AG10803 (cell line): ENCODE results near the gene SEMA3D.
A peak's percentile ranks its signal among the peaks of the same experiment; 100 is the strongest.

Experiments
- DNase-seq: peaks from one replicate; pipeline ENCODE4 v3.0.0; 2010; ENCODE audit warnings: low read depth
- H3K4me3 ChIP-seq: 2 replicates; pipeline ENCODE4 v1.5.1; 2011; ENCODE audit warnings: mild to moderate bottlenecking, low read length, control low read depth
- CTCF ChIP-seq: conservative IDR thresholded peaks from 2 replicates; pipeline ENCODE4 v1.5.1; 2011; ENCODE audit warnings: mild to moderate bottlenecking, low read length, control low read depth, inconsistent platforms

SEMA3D gene

DNA sequence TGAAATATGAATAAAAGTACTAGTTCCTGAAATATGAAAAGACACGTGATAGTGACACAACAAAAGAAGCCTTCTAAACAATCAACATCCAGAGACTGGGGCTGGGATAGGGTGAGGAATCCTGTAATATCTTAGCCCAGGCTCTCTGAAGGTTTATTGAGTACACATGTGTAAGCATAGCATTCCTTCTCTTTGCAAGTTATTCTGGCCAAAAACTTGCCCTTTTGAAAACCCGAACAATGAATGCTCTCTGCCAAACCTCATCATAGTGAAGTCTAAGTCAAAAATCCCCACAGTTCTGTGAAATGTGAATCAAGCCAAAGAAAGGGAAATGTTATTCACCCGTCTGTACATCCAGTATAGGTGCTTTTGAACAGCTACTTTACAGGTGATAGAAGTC, 11.6 kb downstream of the SEMA3D start:
- no peak for TF ChIP-seq CTCF
- DNase-seq, result peak; percentile 84

GRCh38 chr7:85172530-85172941, 14.3 kb downstream of the SEMA3D start:
- no peak overlapping the region for H3K4me3 ChIP-seq
- peak; percentile 86 for DNase-seq
- no peak for TF ChIP-seq CTCF

More for the DNA sequence above, 11.6 kb downstream of the SEMA3D start:
- no peak overlapping the region for H3K4me3 ChIP-seq

DNA sequence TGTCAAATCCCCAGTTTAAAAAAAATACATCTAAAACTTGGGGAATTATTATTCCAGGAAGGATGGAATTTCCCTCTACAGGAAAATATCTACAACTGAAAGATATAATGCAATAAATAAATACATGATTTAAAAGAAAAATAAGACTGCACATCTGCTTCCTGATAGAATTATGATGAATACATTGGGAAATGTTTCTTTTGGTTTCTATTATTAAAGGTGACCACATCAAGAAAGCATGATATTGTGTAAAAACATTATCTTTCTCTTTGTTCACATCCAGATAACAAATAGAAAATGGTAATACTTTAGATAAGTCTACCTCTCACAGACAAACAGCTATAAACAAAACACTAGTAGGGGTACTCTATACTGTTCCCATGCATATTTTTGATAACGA, 19.2 kb downstream of the SEMA3D start:
- DNase-seq, result no peak
- no peak for TF ChIP-seq CTCF
- H3K4me3 ChIP-seq, result no peak overlapping the region

DNA sequence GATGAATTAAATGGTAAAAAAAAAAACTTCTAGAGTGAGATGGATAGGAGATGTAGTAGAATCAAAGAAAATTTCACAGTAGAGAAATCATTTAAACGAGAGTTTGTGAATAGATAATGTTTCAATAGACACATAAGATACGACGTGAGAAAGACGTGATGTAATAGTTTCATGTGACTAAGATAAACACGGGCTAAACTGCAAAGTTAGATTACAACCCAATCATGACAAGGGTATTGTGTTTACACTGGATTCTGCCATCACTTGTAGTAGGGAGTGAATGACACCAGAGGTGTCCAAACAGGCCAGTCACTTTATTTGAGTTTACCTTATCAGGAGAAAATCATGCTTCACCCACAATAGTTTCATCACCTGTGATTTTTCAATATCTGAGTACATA, 21.6 kb downstream of the SEMA3D start:
- no peak for DNase-seq
- TF ChIP-seq CTCF, result no peak
- no peak overlapping the region for H3K4me3 ChIP-seq

- no peak for TF ChIP-seq CTCF
- peak; percentile 18 for DNase-seq
Measured at GRCh38 chr7:85164376-85164775, 22.5 kb downstream of the SEMA3D start.

GRCh38 chr7:85162721-85163120, 24.1 kb downstream of the SEMA3D start:
- no peak overlapping the region for H3K4me3 ChIP-seq
- no peak for TF ChIP-seq CTCF
- DNase-seq, result no peak

More at GRCh38 chr7:85164376-85164775, 22.5 kb downstream of the SEMA3D start:
- H3K4me3 ChIP-seq, result no peak overlapping the region

- no peak for TF ChIP-seq CTCF
- DNase-seq, result peak; percentile 14
- no peak overlapping the region for H3K4me3 ChIP-seq
Measured at GRCh38 chr7:85160223-85160622, 26.6 kb downstream of the SEMA3D start.
